Hepatocyte (in vitro differentiated cells): ENCODE data around the gene C11orf54. TPM values are rescaled to one million over a fixed set of nuclear protein-coding genes. Genes with fewer than 3 reads are reported as not detected.

ENCODE experiments used
- DNase-seq: peaks from one replicate; pipeline ENCODE4 v3.0.0-alpha.2; 2016; ENCODE audit warnings: low spot score
- H2AFZ ChIP-seq: fragments of 200-600 bp; sonication (generic); 2 replicates; pipeline ENCODE4 v1.6.0; 2016; ENCODE audit warnings: antibody characterized with exemption, mild to moderate bottlenecking
- H3K27ac ChIP-seq: fragments of 200-600 bp; sonication (generic); 2 replicates; pipeline ENCODE4 v1.5.1; 2016; ENCODE audit warnings: mild to moderate bottlenecking
- H3K27me3 ChIP-seq: fragments of 200-600 bp; sonication (generic); 2 replicates; pipeline ENCODE4 v1.6.1; 2016
- H3K36me3 ChIP-seq: fragments of 200-600 bp; sonication (generic); replicated peaks from 2 replicates; pipeline ENCODE4 v1.5.1; 2016; ENCODE audit warnings: low read depth; ENCODE audit not compliant: insufficient read depth
- H3K4me1 ChIP-seq: fragments of 200-600 bp; sonication (generic); 2 replicates; pipeline ENCODE4 v1.5.1; 2016; ENCODE audit warnings: mild to moderate bottlenecking, moderate library complexity; ENCODE audit not compliant: insufficient read depth
- H3K4me2 ChIP-seq: fragments of 200-600 bp; sonication (generic); 2 replicates; pipeline ENCODE4 v1.6.0; 2016
- H3K4me3 ChIP-seq: fragments of 200-600 bp; sonication (generic); 2 replicates; pipeline ENCODE4 v1.5.1; 2016; ENCODE audit warnings: mild to moderate bottlenecking
- H3K79me2 ChIP-seq: fragments of 200-600 bp; sonication (generic); 2 replicates; pipeline ENCODE4 v1.6.0; 2017; ENCODE audit warnings: mild to moderate bottlenecking
- H3K9me2 ChIP-seq: fragments of 200-600 bp; sonication (generic); replicated peaks from 2 replicates; pipeline ENCODE4 v1.6.0; 2017; ENCODE audit warnings: mild to moderate bottlenecking; ENCODE audit not compliant: insufficient read depth
- H3K9me3 ChIP-seq: fragments of 200-600 bp; sonication (generic); 2 replicates; pipeline ENCODE4 v1.5.1; 2016; ENCODE audit warnings: low read depth, mild to moderate bottlenecking
- H4K20me1 ChIP-seq: fragments of 200-600 bp; sonication (generic); 2 replicates; pipeline ENCODE4 v1.6.0; 2016; ENCODE audit warnings: mild to moderate bottlenecking; ENCODE audit not compliant: insufficient read depth, poor library complexity, severe bottlenecking
- EZH2 ChIP-seq: fragments of 200-600 bp; sonication (generic); IDR thresholded peaks from 2 replicates; pipeline ENCODE4 v1.6.1; 2016; ENCODE audit warnings: antibody characterized with exemption, mild to moderate bottlenecking, borderline replicate concordance
- EZH2phosphoT487 ChIP-seq: fragments of 200-600 bp; sonication (generic); IDR thresholded peaks from one replicate; pipeline ENCODE4 v1.6.1; 2018; ENCODE audit warnings: antibody characterized with exemption, mild to moderate bottlenecking, low read depth, moderate library complexity; ENCODE audit not compliant: unreplicated experiment, severe bottlenecking
- WGBS: methylation state at CpG from one replicate; pipeline ENCODE4 v1.1.6; 2016; ENCODE audit warnings: low lambda C conversion rate; ENCODE audit errors: missing lambda C conversion rate; 5-methylcytosine and 5-hydroxymethylcytosine counted together
- polyA plus RNA-seq: library from polyadenylated mRNA; unstranded; fragments of >200 nt; fragmentation: Nextera tagmentation; extraction: Ambion mirVana; gene quantifications from 2 replicates; pipeline ENCODE4 v1.2.1, GENCODE V29; 2016
- total RNA-seq: library from RNA; depleted of rRNA; stranded (reverse); fragments of >200 nt; gene quantifications from 2 replicates; pipeline ENCODE4 v1.2.3, GENCODE V29; 2014
- TF ChIP-seq, protein P1 (sequence below): fragments of 200-600 bp; sonication (generic); IDR thresholded peaks from 2 replicates; pipeline ENCODE4 v1.5.1; 2016; ENCODE audit warnings: antibody characterized with exemption, mild to moderate bottlenecking; ENCODE audit not compliant: poor library complexity

C11orf54 gene
- total RNA-seq (72.0 and 75.6 TPM in 2 replicates), polyA plus RNA-seq (31.1 and 32.9 TPM in 2 replicates)

DNA sequence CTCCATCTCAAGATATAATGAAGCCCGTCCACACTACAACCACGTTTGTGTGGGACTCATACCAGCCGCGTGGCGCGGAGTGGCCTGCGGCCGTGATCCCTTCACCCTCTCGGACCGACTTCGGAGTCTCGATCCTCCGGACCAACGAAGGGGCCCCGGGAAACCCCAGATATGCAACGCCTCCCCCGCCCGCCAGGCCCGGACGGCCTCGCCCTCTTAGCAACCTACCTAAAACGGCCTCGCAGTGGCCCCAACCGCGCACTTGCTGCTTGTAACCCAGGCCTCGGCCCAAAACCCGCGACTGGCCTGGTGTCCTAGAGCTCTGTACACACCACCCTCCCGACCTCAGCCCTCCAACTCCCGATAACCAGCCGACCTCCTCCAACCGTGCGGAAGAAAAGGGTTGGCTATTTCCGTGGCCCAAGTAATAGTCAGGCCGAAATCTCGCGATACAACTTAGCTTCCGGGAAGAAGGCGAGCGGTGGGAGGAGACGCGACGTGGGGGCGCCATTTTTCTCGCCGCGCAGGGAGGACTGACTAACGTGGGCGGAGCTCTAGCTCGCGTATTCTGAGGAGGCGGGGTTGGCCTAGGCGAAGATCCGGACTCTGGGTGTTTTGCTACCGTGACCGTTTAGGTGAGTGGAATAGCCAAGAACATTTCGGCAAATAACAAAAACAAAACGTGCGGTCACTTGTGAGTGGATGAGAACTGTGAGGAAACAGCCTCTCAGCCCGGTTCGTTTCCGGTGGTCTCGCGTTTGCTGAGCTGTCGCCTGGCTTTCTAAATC lies at the start of gene C11orf54, which contains the start of gene TAF1D:
TSS of gene C11orf54 (plus strand) at position 579 of the 788 bp plus-strand sequence. CDS start 5,722 bp downstream, outside the sequence.
TSS of gene TAF1D (minus strand) at position 402 of the 788 bp plus-strand sequence. CDS start 2,191 bp downstream, outside the sequence.
- WGBS = 2% methylated on average over 58 of the region's 65 CpGs
- peaks cover 68% of the 10 kb centered on the region for H3K79me2 ChIP-seq
- no peaks in the 10 kb centered on the region for H3K9me2 ChIP-seq

DNA sequence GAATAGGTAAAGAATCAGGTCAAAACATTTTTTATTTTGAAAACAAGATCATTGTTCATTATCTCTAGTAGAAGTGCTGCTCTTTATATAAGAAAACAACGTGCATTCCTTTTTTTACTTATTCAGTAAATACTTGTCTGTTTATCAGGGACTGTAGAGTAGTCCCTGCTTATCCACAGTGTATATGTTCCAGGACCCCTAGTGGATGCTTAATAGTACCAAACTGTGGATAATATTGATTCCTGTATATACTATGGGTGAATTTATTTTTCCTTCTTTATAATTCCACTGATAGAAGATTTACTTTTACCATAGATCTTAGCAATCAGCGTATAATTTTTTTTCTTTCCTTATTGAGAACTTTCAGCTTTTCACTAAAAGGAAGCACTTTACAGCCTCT lies 47.4 kb upstream of the C11orf54 start:
- H3K9me2 ChIP-seq = no peaks in the 10 kb centered on the region
- DNase-seq = no peak
- no peaks in the 10 kb centered on the region for H3K9me3 ChIP-seq
- no peaks in the 10 kb centered on the region for H3K27me3 ChIP-seq
- no peaks in the 10 kb centered on the region for H3K79me2 ChIP-seq
- H3K4me1 ChIP-seq = no peaks in the 10 kb centered on the region
- no peak for TF ChIP-seq EZH2
- TF ChIP-seq, protein P1, sequence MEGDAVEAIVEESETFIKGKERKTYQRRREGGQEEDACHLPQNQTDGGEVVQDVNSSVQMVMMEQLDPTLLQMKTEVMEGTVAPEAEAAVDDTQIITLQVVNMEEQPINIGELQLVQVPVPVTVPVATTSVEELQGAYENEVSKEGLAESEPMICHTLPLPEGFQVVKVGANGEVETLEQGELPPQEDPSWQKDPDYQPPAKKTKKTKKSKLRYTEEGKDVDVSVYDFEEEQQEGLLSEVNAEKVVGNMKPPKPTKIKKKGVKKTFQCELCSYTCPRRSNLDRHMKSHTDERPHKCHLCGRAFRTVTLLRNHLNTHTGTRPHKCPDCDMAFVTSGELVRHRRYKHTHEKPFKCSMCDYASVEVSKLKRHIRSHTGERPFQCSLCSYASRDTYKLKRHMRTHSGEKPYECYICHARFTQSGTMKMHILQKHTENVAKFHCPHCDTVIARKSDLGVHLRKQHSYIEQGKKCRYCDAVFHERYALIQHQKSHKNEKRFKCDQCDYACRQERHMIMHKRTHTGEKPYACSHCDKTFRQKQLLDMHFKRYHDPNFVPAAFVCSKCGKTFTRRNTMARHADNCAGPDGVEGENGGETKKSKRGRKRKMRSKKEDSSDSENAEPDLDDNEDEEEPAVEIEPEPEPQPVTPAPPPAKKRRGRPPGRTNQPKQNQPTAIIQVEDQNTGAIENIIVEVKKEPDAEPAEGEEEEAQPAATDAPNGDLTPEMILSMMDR = no peak
- TF ChIP-seq EZH2phosphoT487 = no peak
- H3K27ac ChIP-seq = no peak overlapping the region
- no peaks in the 10 kb centered on the region for H3K36me3 ChIP-seq
- H3K4me2 ChIP-seq = no peak overlapping the region
- H3K4me3 ChIP-seq = no peak overlapping the region
- 97% methylated on average over 2 of the region's 2 CpGs for WGBS
- no peaks in the 10 kb centered on the region for H4K20me1 ChIP-seq
- H2AFZ ChIP-seq = no peak overlapping the region

More for the DNA sequence above, at the start of gene C11orf54, which contains the start of gene TAF1D:
- no peak for TF ChIP-seq EZH2
- TF ChIP-seq EZH2phosphoT487 = no peak
- TF ChIP-seq, protein P1 = no peak
- peak; percentile 99 for DNase-seq
- H3K36me3 ChIP-seq = peaks cover 20% of the 10 kb centered on the region
- H3K27ac ChIP-seq = peak within 1 kb of the TSS; percentile 97
- H3K27me3 ChIP-seq = no peaks in the 10 kb centered on the region
- H3K4me2 ChIP-seq = peak within 1 kb of the TSS; percentile 82
- H3K4me3 ChIP-seq = peak within 1 kb of the TSS; percentile 56
- H3K9me3 ChIP-seq = no peaks in the 10 kb centered on the region
- peak within 1 kb of the TSS; percentile 59 for H2AFZ ChIP-seq
- peaks cover 41% of the 10 kb centered on the region for H4K20me1 ChIP-seq
- H3K4me1 ChIP-seq = peaks cover 35% of the 10 kb centered on the region

DNA sequence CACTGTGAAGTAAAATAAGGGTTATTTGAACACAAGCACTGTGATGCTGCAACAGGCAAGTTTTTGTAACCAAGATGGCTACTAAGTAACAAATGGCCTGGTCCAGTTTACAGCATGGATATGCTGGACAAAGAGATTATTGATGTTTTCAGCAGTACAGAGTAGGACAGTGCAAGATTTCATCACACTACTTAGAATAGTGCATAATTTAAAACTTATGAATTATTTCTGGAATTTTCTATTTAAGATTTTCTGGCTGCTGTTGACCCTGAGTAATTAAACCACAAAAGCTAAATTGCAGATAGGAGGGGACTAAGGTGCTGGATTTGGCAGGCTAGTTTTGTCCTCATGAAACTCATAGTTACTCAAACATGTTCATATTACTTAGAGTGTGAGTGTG lies 46.9 kb upstream of the C11orf54 start:
- Histone ChIP-seq H4K20me1 (no peaks in the 10 kb centered on the region), H2AFZ (no peak overlapping the region), H3K79me2 (no peaks in the 10 kb centered on the region), H3K27me3 (no peaks in the 10 kb centered on the region), H3K4me3 (no peak overlapping the region), H3K9me2 (no peaks in the 10 kb centered on the region), H3K9me3 (no peaks in the 10 kb centered on the region), H3K36me3 (no peaks in the 10 kb centered on the region), H3K27ac (no peak overlapping the region), H3K4me1 (no peaks in the 10 kb centered on the region), H3K4me2 (no peak overlapping the region)
- no peak for DNase-seq
- TF ChIP-seq, protein P1 = no peak
- TF ChIP-seq EZH2phosphoT487 (no peak), EZH2 (no peak)
